HG03175 (cell line): ENCODE measurements around the gene MMP27.
A peak's percentile ranks its signal among the peaks of the same experiment; 100 is the strongest.

Experiments
- ATAC-seq: cut with Tn5 transposase; IDR thresholded peaks from one replicate; pipeline ENCODE4 v1.9.1; 2021; ENCODE audit warnings: mild to moderate bottlenecking, moderate library complexity; ENCODE audit not compliant: unreplicated experiment

The MMP27 gene

DNA sequence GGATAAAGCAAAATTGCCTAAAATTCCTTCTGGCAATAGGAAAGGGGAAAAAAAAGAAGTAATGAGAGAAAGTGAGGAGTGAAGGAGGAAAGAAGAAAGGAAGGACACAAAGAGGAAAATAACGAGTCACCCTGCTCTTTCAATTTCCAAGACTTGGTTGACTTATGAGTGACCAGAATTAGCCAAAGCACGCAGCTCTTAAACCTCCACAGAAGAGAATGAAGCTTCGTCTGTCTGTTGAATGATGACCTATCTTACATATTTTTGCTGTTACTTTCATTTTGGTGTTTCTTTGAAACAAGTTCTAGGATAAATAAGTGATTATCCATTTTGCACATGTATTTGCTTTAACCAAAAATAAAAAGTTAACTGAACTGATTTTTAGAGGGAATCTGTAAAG is 728 bp downstream of the MMP27 start:
- no peak for ATAC-seq

DNA sequence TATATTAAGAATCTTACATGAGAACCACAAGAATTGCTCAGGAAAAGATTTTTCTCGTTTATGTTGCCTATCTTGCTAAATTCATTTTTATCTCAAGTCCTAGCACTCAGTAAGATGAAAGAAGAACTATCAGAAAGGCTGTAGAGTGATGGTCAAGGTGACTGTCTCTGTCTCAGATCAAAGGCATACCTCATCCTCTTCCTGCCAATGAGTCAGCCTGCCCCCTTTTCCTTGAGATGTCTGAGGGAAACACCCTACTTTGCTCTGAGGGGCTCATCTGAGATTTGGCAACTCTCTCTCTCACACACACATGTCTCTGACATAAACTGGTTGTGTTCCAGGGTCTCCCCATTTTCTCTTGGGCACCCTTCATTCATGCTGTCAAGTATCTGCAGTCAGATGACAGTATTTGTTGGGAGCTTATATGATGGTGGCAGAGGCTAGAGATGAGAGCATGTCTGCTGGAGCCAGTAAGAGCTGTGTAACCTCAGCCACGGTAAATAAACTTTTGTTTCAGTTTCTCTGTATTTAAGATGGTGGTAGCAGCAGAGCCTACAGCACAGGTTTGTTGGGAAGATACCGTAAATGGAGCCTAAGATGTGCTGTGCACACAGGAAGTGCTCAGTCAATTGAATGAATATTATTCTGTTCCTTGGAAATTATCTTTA is 1.6 kb downstream of the MMP27 start:
- ATAC-seq, result no peak

DNA sequence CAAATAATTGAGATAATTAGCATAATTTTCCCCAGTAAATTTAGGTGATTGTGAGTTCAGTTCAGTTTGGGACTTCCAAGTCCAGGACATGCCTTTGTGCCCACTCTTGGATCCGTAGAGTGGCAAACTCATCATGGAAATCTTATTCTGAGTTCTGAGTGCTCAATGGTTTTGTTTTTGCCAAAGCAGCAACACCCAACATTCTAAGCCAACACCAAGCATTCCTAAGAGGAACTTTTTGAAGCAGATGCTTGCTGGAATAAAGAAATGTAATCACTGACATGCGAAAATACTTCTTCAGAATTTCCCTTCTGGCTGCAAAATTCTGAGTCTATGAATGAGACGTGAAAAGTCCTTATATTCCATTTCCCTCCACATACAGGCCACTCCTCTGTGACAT is 10.4 kb downstream of the MMP27 start:
- no peak for ATAC-seq

DNA sequence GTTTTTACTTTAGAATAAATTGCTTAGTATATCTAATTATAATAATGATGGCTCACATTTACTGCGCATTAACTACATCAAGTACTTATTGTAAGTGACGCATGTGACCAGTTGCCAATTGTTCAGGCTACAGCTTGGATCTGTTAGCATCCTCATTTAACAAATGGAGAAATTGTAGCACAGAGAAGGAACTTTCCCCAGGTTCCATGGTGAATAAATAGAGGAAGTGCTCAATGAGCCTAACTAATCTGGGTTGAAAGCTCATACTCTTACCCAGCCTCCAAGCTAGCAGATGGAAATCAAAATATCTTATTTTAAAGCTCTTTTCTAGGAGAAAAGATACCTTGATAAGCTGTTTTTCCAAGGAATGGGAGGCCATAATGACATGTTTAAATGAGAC is 19.8 kb downstream of the MMP27 start:
- ATAC-seq, result no peak

DNA sequence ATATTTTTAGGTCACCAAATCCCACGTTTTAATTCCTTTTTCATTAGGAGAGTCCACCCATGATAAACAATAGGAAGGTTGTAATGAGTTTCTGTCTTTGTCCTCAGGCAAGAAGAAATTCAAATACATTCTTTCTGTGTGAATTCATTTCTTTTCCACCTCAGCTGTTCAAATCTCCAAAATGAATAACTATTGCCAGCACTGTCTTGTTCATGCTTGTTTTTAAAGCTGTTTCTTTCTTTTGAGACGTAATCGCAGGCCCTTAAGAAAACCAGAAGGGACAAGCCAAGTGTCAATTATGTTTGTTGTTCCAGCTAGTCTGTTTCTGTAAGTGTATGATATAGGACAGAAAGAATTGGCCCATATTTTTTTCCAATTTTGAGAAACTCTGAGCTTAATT is 20.2 kb downstream of the MMP27 start:
- no peak for ATAC-seq

DNA sequence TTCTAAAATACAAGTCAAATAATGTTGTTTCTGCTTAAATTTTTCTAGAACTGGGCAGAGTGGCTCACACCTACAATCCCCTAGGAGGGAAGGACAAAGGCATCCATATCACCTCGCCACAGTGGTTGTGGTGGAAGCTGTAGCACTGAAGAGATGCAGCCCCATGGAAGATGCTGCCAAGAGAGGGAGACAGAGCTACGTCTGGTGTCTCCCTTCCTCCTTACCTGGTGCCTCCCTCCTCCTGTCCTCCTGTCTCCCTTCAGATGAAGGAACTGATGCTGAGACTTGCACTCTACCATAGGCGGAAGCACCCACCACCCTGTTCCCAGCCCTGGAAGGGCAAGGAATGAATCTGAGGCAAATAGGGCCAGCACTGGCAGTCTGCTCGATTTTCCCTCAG is 22.3 kb downstream of the MMP27 start:
- ATAC-seq, result no peak

DNA sequence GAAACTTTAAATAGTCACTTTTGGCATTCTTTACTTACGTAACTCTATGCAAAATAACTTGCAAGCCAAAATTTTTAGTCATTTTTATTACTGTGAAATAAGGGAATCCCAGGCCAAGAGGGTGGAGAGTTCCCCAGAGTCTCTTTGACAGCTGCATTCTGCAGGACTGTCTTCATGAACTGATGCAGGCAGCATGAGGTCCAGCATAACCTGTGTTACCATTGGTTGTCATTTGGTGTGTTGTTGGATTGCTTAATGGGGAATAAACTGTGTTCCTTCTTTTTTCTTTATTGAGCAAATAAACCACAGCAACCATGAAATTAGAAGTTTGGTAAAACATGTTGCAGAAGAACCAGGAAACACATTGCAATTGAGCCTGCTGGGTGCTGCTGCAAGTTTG is 24.6 kb downstream of the MMP27 start:
- no peak for ATAC-seq

DNA sequence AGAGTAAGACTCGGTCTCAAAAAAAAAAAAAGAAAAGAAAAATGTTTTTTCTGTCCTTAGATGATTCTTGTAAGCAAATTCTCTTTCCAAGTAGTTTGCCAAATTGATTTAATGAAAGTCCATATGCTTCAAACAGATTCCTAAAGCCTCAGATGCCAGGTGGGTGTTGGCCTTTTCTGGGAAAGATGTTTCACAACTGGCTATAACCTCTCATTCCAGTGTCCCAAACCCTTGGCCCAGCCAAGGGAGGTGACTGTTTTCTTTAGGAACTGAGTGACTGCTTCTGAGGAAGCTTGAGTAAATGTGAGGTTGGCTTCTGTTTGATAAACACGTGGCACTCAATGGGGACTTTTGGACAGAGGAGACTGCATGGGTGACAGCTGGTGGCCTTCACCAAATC is 27.5 kb downstream of the MMP27 start:
- no peak for ATAC-seq

DNA sequence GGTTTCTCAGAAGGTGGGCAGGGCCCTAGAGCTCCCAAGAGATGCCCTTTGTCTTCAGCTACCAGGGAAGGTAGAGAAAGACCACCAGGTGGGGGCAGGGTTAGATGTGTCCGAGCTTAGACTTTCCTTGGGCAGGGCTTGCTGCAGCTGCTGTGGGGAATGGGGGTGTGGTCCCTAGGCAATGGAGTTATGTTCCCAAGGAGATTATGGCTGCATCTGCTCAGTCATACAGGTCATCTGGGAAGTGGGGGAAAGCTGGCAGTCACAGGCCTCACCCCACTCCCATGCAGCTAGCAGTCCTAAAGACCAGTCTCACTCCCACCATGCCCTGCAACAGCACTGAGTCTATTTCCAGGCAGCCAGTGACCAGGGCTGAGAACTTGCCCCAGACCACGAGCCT is 29.5 kb downstream of the MMP27 start:
- ATAC-seq, result no peak

DNA sequence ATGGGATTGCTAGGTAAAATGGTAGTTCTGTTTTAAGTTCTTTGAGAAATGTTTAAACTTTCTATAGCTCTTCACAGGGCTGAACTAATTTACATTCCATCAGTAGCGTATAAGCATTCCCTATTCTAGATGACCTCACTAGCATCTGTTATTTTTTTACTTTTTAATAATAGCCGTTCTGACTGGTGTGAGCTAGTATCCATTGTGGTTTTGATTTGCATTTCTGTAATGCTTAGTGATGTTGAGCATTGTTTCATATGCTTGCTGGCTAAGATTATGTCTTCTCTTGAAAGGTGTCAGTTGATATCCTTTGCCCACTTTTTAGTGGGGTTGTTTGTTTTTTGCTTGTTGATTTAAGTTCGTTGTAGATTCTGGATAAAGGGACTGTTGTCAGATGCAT is 35.9 kb downstream of the MMP27 start:
- ATAC-seq, result peak; percentile 60

DNA sequence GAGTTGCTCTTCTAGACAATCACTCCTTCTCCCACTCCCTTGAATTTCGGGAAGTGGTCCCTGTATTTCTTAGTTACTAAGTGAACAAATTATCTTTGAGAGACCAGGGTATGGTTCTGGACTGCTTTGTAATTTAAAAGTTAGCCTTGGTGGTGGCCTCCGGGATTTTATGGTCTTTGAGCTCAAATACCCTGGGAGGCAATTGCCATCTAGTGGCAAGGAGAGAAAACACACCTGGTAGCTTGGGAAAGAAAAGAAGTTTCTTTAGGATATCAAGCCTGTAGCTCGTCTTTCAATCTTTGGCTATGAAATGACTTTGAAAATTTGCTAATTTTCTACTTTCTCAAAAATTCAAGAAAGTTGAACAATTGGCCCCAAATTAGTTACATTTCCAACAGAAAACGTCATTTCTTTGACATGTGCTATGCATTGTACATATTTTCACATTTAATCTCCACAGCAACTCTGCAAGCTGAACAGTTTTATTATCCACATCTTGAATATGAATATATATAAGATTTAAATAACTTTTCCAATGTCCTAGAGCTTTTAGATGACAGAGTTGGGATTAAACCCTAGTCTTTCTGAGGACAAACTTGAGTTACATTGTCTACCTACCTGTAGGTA is 39.1 kb downstream of the MMP27 start:
- ATAC-seq, result peak; percentile 55

DNA sequence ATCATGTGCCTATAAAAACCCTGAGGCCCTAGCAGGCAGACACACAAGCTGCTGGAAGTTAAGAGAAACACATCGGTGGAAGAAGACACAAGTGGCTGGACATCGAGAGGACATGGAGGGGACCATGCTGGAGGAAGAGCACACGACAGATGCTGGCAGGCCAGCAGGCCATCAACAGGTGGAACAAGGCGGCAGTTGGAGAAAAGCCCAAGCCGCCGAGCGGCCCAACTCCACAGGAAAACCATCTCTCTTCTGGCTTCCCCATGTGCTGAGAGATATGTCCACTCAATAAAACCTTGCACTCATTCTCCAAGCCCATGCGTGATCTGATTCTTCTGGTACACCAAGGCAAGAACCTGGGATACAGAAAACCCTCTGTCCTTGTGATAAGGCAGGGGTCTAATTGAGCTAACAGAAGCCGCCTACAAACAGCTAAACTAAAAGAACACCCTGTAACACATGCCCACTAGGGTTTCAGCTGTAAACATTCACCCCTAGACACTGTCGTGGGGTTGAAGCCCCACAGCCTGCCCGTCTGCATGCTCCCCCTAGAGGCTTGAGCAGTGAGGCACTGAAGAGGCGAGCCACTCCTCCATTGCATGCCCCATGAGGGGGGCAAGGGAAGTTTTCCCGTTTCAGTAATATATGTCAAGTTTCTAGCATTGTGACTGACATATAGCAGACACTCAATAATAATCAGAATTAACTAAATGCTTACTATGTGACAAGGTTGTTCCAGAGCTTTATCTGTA is 41.4 kb downstream of the MMP27 start:
- no peak for ATAC-seq

DNA sequence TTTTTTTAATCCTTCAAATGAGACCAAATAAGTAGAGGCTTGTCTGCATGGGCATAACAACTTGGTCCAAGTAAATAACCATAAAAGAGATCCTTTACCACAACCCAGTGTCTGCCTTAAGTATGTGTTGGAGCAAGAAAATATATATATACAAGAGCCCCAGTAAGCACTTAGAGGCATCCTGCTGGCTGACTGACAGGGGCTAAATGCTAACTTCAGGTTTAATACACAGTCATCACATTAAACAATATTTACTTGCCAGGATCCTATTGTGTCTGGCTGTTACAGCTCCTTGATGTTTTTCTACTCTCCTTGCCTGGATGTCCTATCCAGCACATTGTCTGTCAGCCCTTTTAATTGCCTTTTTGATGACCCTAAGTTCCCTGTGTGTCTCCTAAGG is 43.0 kb downstream of the MMP27 start:
- ATAC-seq, result no peak

DNA sequence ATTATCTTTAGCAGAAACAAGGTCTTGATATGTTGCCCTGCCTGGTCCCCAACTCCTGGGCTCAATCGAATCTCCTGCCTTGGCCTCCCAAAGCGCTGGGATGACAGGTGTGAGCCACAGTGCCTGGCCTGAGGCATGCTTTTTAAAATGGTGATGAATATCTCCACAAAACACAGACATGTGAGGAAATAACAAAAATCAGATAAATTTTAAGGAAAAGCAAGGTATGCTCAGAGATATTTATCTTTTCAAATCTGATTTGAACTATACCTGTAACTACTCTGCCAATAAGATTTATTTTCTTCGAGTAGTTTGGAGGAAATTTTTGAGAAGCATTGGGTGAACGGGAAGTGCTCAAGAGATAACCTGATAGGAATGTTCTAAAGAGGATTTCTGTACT is 44.5 kb downstream of the MMP27 start:
- no peak for ATAC-seq

DNA sequence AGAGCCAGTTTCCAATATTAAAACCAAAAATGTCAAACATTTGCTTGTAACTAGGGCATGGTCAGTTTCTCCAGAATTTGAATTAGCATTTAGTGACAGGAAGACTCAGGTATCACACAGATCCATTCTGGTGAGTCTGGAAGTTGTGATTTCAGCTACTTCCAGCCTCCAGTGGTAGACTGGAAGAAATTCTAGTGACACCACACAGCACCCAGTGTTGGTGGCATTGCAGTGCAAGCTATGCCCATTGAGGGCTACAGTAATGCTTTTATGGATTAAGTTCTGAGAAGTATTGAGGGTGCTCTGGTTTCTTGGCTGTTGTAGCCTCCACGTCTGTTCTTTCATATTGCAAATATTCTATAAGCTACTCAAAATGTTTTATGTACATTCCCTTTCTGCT is 49.0 kb downstream of the MMP27 start:
- ATAC-seq, result no peak

DNA sequence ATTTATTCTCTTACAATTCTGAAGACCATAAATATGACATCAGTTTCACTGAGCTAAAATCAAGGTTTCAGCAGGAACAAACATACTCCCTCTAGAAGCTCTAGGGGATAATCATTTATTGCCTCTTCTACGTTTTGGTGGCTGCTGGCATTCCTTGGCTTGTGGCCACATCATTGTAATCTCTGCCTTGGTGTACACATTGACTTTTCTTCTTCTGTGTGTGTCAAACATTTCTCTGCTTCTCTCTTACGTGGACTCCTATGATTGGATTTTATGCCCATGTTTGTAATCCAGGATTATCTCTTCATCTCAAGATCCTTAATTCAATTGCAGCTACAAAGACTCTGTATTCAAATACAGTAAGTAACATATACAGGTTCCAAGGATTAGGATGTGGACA is 50.0 kb downstream of the MMP27 start:
- ATAC-seq, result no peak

DNA sequence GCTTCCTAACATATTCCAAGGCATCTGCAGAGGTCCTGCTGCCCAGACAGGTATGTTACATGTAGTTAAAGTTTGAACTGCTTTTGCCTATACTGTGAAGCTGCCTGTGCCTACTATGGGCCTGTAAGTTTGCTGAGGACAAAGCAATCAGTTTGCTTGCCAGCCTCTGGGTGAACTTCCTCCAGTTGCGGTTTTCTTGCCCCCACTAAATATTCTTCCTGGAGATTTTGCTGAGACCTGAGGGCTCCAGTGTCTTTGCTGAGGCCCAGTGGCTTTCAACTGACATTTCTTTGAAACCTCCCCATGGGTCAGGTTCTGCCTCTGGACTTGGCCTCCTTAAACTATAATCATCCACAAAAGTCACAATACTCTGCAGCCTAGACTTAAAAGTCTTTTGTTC is 50.8 kb downstream of the MMP27 start:
- no peak for ATAC-seq

DNA sequence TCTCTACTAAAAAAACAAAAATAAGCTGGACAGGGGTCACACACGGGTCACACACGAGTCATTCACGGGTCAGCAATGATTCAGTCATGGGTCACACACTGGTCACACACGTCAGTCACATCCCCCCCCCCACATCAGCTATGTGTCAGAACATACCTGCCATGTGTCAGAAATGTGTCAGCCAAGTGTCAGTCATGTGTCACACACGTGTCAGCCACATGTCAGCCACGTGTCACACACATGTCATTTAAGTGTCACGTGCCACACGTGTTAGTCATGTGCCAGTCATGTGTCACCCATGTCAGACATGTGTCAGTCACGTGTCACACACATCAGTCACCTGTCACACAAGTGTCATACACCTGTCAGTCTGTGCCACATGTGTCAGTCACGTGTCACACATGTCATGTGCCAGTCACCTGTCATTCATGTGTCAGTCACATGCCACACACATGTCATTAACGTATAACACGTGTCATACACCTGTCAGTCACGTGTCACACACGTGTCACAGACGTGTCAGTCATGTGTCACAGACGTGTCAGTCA is 51.8 kb downstream of the MMP27 start:
- ATAC-seq, result no peak

DNA sequence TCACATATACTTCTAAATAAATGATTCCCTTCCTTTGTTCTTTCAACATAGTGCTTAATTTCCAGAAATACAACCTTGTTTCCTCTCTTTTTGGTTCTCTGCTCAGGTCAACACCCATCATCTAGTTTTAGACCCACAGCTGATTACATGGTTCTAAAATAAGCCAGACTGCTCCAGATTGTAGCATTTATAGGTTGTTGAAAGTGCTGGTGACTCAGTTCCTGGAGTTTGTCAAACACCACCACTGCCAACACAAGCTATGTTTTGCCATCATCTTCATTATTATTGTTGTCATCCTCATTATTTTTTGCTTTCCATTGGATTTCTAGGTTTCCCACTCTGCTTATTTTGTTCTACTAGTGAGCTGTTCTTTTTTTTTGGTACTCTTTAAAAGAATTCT is 58.1 kb downstream of the MMP27 start:
- ATAC-seq, result no peak

DNA sequence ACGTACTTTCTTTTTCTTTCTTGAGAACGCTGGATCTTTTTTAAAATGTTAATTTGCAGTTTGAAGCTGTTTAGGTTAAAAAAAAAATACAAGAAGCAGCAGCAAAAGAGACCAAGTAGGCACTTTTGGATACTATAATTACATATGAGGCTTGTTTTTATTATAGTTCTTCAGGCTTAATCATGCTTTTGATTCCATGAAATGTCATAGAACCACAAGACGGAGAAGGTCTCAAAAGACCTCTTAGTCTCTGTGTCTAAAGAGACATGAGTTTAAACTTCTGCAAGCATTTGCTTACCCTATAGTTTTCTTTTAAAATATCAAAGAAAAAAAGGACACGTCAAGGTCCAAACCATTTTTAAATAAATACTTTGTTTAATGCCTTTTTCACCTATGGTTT is 61.6 kb downstream of the MMP27 start:
- no peak for ATAC-seq
